Measurements from ENCODE around the gene POU2AF1. TPM values are rescaled to one million over a fixed set of nuclear protein-coding genes. Genes with fewer than 3 reads are reported as not detected.

The POU2AF1 gene
- total and polyA plus RNA-seq, 8 donors, result 0.38 to 4.5 (median 0.98) TPM

DNA sequence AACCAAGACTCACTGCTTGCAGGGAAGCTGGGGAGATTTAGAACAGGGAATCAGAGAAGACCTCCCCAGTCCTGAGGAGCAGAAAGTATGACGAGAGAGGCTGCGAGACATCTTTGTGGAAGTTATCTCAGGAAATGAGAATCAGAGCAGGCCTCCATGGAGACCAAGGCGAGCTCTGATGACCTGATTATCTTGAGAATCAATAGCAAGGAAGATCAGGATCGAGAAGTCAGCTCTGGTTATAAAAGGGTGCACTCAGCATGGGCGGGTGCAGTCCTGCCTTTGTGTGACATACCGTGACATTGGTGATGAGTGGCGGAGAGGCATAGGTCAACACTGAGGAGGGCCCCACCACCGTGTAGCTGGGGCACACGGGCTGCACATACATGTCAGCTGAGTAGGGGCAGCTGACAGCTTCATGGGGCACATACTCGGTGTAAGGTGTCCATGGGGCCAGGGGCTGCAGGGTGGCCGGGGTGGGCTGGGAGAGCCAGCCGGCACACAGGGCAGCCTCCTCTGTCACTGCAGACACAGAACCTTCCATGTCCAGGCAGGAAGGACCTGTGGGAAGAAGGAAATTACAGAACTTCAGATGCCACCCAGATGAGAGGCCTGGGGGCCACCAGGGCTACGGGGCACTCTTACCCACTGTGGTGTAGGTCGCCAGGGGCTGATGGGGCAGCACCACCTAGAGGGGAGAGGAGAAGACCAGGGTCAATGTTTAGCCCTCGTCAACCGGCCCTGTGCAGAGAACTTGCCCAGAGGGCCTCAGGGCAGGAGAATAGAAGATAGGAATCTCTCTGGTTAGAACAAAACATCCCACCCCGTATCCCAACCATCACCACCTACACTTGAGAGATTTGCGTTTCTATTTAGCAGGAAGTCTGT, 21.7 kb downstream of the POU2AF1 start:
- intact Hi-C loops (cut with DNase I), result no loop called here
- ATAC-seq, result no peak

DNA sequence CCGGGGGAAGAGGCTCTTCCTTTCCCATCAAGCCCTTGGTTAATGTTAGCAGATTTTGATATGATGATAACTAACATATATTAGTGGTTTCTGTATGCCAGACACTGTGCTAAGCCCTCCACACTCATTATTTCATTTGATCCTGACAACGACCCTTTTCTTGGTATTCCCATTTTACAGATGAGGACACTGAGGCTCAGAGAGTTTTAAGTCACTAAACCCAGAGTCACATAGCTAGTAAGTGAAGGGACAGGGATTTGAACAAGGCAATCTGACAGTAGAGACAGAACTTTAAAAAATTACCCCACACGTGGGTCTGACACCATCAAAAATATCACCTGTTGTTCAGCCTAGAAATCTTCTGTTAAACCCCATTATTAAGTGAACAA, 22.4 kb downstream of the POU2AF1 start:
- intact Hi-C loops (cut with DNase I), result no loop called here
- Histone ChIP-seq H3K9me3 (no peaks in the 10 kb centered on the region), H3K4me1 (no peaks in the 10 kb centered on the region), H3K27ac (no peak overlapping the region), H3K36me3 (no peaks in the 10 kb centered on the region), H3K4me3 (no peak overlapping the region), H3K27me3 (no peaks in the 10 kb centered on the region)
- ATAC-seq (no peak), DNase-seq (no peak)
- TF ChIP-seq, protein P1, sequence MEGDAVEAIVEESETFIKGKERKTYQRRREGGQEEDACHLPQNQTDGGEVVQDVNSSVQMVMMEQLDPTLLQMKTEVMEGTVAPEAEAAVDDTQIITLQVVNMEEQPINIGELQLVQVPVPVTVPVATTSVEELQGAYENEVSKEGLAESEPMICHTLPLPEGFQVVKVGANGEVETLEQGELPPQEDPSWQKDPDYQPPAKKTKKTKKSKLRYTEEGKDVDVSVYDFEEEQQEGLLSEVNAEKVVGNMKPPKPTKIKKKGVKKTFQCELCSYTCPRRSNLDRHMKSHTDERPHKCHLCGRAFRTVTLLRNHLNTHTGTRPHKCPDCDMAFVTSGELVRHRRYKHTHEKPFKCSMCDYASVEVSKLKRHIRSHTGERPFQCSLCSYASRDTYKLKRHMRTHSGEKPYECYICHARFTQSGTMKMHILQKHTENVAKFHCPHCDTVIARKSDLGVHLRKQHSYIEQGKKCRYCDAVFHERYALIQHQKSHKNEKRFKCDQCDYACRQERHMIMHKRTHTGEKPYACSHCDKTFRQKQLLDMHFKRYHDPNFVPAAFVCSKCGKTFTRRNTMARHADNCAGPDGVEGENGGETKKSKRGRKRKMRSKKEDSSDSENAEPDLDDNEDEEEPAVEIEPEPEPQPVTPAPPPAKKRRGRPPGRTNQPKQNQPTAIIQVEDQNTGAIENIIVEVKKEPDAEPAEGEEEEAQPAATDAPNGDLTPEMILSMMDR (IDR thresholded peaks at IDR 0.05), result no peak

More for the DNA sequence above, 21.7 kb downstream of the POU2AF1 start:
- no peak for DNase-seq
- Histone ChIP-seq H3K27ac (no peak overlapping the region), H3K36me3 (no peaks in the 10 kb centered on the region), H3K9me3 (no peaks in the 10 kb centered on the region), H3K4me3 (no peak overlapping the region), H3K27me3 (no peaks in the 10 kb centered on the region), H3K4me1 (no peaks in the 10 kb centered on the region)
- TF ChIP-seq, protein P1 (IDR thresholded peaks at IDR 0.05), result no peak

- Histone ChIP-seq H3K27me3 (no peaks in the 10 kb centered on the region), H3K9me3 (no peaks in the 10 kb centered on the region), H3K36me3 (no peaks in the 10 kb centered on the region), H3K4me1 (no peaks in the 10 kb centered on the region), H3K27ac (no peak overlapping the region), H3K4me3 (no peak overlapping the region)
- DNase-seq (no peak), ATAC-seq (no peak)
- intact Hi-C loops (cut with DNase I), result no loop called here
- TF ChIP-seq, protein P1 (IDR thresholded peaks at IDR 0.05), result no peak
Observed at GRCh38 chr11:111355956-111356659, 23.0 kb downstream of the POU2AF1 start.

GRCh38 chr11:111355101-111355500, 24.0 kb downstream of the POU2AF1 start:
- DNase-seq (no peak), ATAC-seq (no peak)
- Histone ChIP-seq H3K27me3 (no peaks in the 10 kb centered on the region), H3K36me3 (no peaks in the 10 kb centered on the region), H3K4me3 (no peak overlapping the region), H3K27ac (no peak overlapping the region), H3K9me3 (no peaks in the 10 kb centered on the region), H3K4me1 (no peaks in the 10 kb centered on the region)
- intact Hi-C loops (cut with DNase I), result no loop called here
- TF ChIP-seq, protein P1 (IDR thresholded peaks at IDR 0.05), result no peak

- DNase-seq (no peak), ATAC-seq (no peak)
- intact Hi-C loops (cut with DNase I), result no loop called here
- Histone ChIP-seq H3K36me3 (no peaks in the 10 kb centered on the region), H3K4me1 (no peaks in the 10 kb centered on the region), H3K27ac (no peak overlapping the region), H3K27me3 (no peaks in the 10 kb centered on the region), H3K4me3 (no peak overlapping the region), H3K9me3 (no peaks in the 10 kb centered on the region)
- TF ChIP-seq, protein P1 (IDR thresholded peaks at IDR 0.05), result no peak
Observed at GRCh38 chr11:111354601-111354891, 24.5 kb downstream of the POU2AF1 start.

Data from left lung (tissue), 10 donors.